HCT116 (cell line): ENCODE data around the gene AMOT. TPM values are rescaled to one million over a fixed set of nuclear protein-coding genes. Genes with fewer than 3 reads are reported as not detected.

ENCODE experiments used
- ATAC-seq: fragments of 200-7000 bp; cut with Tn5 transposase; 2 replicates; pipeline ENCODE4 v1.9.1; 2020; ENCODE audit warnings: mild to moderate bottlenecking, moderate library complexity
- BruUV-seq: library from RNA; stranded (reverse); fragments of 400-500 nt; replicated peaks from 2 replicates; lab custom pipeline; 2021; lab: Mats Ljungman, UMichigan
- CTCF ChIA-PET: fragments of 300-600 bp; sonication (Branson Sonifier 250); formaldehyde crosslinking; loops from one replicate; lab custom pipeline; 2021; ENCODE audit warnings: antibody characterized with exemption; lab: Charles Lee
- POLR2A ChIA-PET: fragments of 300-600, 350-600 bp; sonication (Branson Sonifier 250); formaldehyde crosslinking; loops from one replicate; lab custom pipeline; 2021; ENCODE audit warnings: antibody characterized with exemption; lab: Charles Lee
- RAD21 ChIA-PET, 2 experiments: fragments of 300-600 bp; sonication (Branson Sonifier 250); formaldehyde crosslinking; loops; one replicate each; lab custom pipeline; 2023; ENCODE audit warnings: low total read pairs in 2 of 2; ENCODE audit not compliant: uncharacterized antibody in 2 of 2, unreplicated experiment in 2 of 2, low non-redundant PET in 1 of 2; lab: Charles Lee
- DNase-seq: peaks from one replicate; pipeline ENCODE4 v3.0.0-alpha.2; 2010; ENCODE audit warnings: low read depth, low spot score
- H2AFZ ChIP-seq: fragments of 200-600 bp; shearing (Covaris generic), sonication (generic); 2 replicates; pipeline ENCODE4 v1.6.1; 2017; ENCODE audit warnings: low read depth, mixed run types, mixed read lengths, antibody characterized with exemption, low read length; ENCODE audit not compliant: poor library complexity, severe bottlenecking
- H3K27ac ChIP-seq: 2 replicates; pipeline ENCODE4 v1.5.1; 2012; ENCODE audit warnings: low read depth, low read length
- H3K27me3 ChIP-seq: fragments of 200-600 bp; sonication (generic); 2 replicates; pipeline ENCODE4 v1.6.1; 2016; ENCODE audit warnings: mixed run types, low read length, mixed read lengths; ENCODE audit not compliant: insufficient read depth
- H3K36me3 ChIP-seq, 2 experiments: fragments of 200-500 bp in 1 of 2; fragments of 200-600 bp in 1 of 2; sonication (Bioruptor generic) in 1 of 2; sonication (generic) in 1 of 2; 2 replicates each; pipeline versions ENCODE4 v1.5.1 to v1.6.1; 2014 to 2016; ENCODE audit warnings: low read length in 2 of 2, inconsistent platforms in 1 of 2, mixed read lengths in 1 of 2, mixed run types in 1 of 2; ENCODE audit not compliant: insufficient read depth in 2 of 2, control insufficient read depth in 1 of 2
- H3K4me1 ChIP-seq, 2 experiments: fragments of 200-600 bp in 1 of 2; sonication (generic) in 1 of 2; 2 replicates each; pipeline versions ENCODE4 v1.5.1 to v1.6.1; 2012 to 2017; ENCODE audit warnings: low read length in 2 of 2, inconsistent platforms in 1 of 2, mild to moderate bottlenecking in 1 of 2, mixed read lengths in 1 of 2, mixed run types in 1 of 2, moderate library complexity in 1 of 2; ENCODE audit not compliant: insufficient read depth in 2 of 2, control insufficient read depth in 1 of 2
- H3K4me2 ChIP-seq: fragments of 200-600 bp; sonication (generic); 2 replicates; pipeline ENCODE4 v1.6.1; 2017; ENCODE audit warnings: mixed run types, low read length, mixed read lengths
- H3K4me3 ChIP-seq, 2 experiments: fragments of 200-600 bp in 1 of 2; sonication (generic) in 1 of 2; replicated peaks in 1 of 2; 2 replicates each; pipeline ENCODE4 v1.5.1; 2011 to 2016; ENCODE audit warnings: low read length in 2 of 2, control low read depth in 1 of 2, low read depth in 1 of 2, mild to moderate bottlenecking in 1 of 2, mixed read lengths in 1 of 2, mixed run types in 1 of 2
- H3K79me2 ChIP-seq: fragments of 200-600 bp; sonication (generic); 2 replicates; pipeline ENCODE4 v1.6.1; 2017; ENCODE audit warnings: mild to moderate bottlenecking, mixed run types, low read length, moderate library complexity, mixed read lengths; ENCODE audit not compliant: insufficient read depth
- H3K9ac ChIP-seq: fragments of 200-600 bp; sonication (generic); 2 replicates; pipeline ENCODE4 v1.6.1; 2016; ENCODE audit warnings: low read length, mixed read lengths
- H3K9me2 ChIP-seq: fragments of 200-600 bp; sonication (generic), shearing (Covaris generic); 2 replicates; pipeline ENCODE4 v1.6.1; 2017; ENCODE audit warnings: mixed run types, mild to moderate bottlenecking, moderate library complexity; ENCODE audit not compliant: insufficient read depth
- H3K9me3 ChIP-seq, 2 experiments: fragments of 200-500 bp in 1 of 2; fragments of 200-600 bp in 1 of 2; sonication (Bioruptor generic) in 1 of 2; sonication (generic) in 1 of 2; 2 replicates each; pipeline ENCODE4 v1.6.1; 2014 to 2017; ENCODE audit warnings: low read length in 2 of 2, mixed read lengths in 2 of 2, inconsistent platforms in 1 of 2, low read depth in 1 of 2, mild to moderate bottlenecking in 1 of 2, mixed run types in 1 of 2, moderate library complexity in 1 of 2; ENCODE audit not compliant: control insufficient read depth in 1 of 2, insufficient read depth in 1 of 2
- H4K20me1 ChIP-seq: fragments of 200-600 bp; sonication (generic), shearing (Covaris generic); 2 replicates; pipeline ENCODE4 v1.6.1; 2017; ENCODE audit warnings: mixed run types, mild to moderate bottlenecking, moderate library complexity; ENCODE audit not compliant: insufficient read depth
- CTCF ChIP-seq, 3 experiments: fragments of 200-600 bp in 1 of 3; sonication (generic) in 1 of 3; IDR thresholded peaks in 2 of 3; conservative IDR thresholded peaks in 1 of 3; 2 replicates each; pipeline ENCODE4 v1.5.1; 2012 to 2017; ENCODE audit warnings: low read depth in 2 of 3, low read length in 2 of 3, antibody characterized with exemption in 1 of 3, borderline replicate concordance in 1 of 3, control low read depth in 1 of 3, mild to moderate bottlenecking in 1 of 3, mixed read lengths in 1 of 3, mixed run types in 1 of 3, moderate library complexity in 1 of 3; ENCODE audit not compliant: insufficient read depth in 1 of 3
- EGR1 ChIP-seq: IDR thresholded peaks from 2 replicates; pipeline ENCODE4 v1.6.1; 2012; ENCODE audit warnings: low read depth
- EZH2 ChIP-seq: fragments of 200-600 bp; sonication (generic); IDR thresholded peaks from 2 replicates; pipeline ENCODE4 v1.6.1; 2017; ENCODE audit warnings: antibody characterized with exemption, mixed run types
- FOSL1 ChIP-seq: IDR thresholded peaks from 2 replicates; pipeline ENCODE4 v1.6.1; 2012; ENCODE audit warnings: low read depth
- JUND ChIP-seq: IDR thresholded peaks from 2 replicates; pipeline ENCODE4 v1.6.1; 2012
- MAX ChIP-seq: IDR thresholded peaks from 2 replicates; pipeline ENCODE4 v1.6.1; 2012
- POLR2AphosphoS5 ChIP-seq: IDR thresholded peaks from 2 replicates; pipeline ENCODE4 v1.6.1; 2011; ENCODE audit warnings: mild to moderate bottlenecking, low read depth, low read length, moderate library complexity
- REST ChIP-seq: IDR thresholded peaks from 2 replicates; pipeline ENCODE4 v1.6.1; 2012; ENCODE audit warnings: low read depth
- YY1 ChIP-seq: IDR thresholded peaks from 2 replicates; pipeline ENCODE4 v1.6.1; 2011; ENCODE audit warnings: low read length, low read depth, moderate library complexity, mild to moderate bottlenecking; ENCODE audit not compliant: insufficient replicate concordance; ENCODE audit errors: extremely low read depth
- ZNF274 ChIP-seq: fragments of 200-500 bp; sonication (Bioruptor generic); IDR thresholded peaks from 2 replicates; pipeline ENCODE4 v1.6.1; 2014; ENCODE audit warnings: mild to moderate bottlenecking, low read depth, low read length, inconsistent platforms
- intact Hi-C: fragments of 100-400 bp; cut with micrococcal nuclease; formaldehyde crosslinking; loops from 2 replicates; pipeline ENCODE4 v1.10.0; 2022
- total RNA-seq: library from RNA; stranded (reverse); gene quantifications from one replicate; pipeline ENCODE4 v1.2.1, GENCODE V29; 2021; ENCODE audit not compliant: unreplicated experiment

Gene AMOT
- total RNA-seq, 1 experiment from 2014 or later, result 7.7 TPM

GRCh38 chrX:112768563-112768962, 72.1 kb downstream of the AMOT start:
- POLR2A ChIA-PET, result no interaction called here
- Histone ChIP-seq H4K20me1 (no peaks in the 10 kb centered on the region), H3K9ac (no peak overlapping the region), H3K4me2 (no peak overlapping the region), H3K27me3 (no peaks in the 10 kb centered on the region), H3K9me2 (no peaks in the 10 kb centered on the region), H2AFZ (no peak overlapping the region), H3K4me3 (no peak overlapping the region), H3K27ac (no peak overlapping the region), H3K36me3 (no peaks in the 10 kb centered on the region), H3K79me2 (no peaks in the 10 kb centered on the region), H3K4me1 (no peaks in the 10 kb centered on the region), H3K9me3 (no peaks in the 10 kb centered on the region)
- CTCF ChIA-PET, result no interaction called here
- no peak for TF ChIP-seq CTCF (IDR thresholded peaks at IDR 0.05 in 2 of 3, conservative IDR thresholded peaks at IDR 0.05 in 1 of 3; ENCODE audit: borderline replicate concordance in 1 of 3, insufficient read depth in 1 of 3, low read depth in 2 of 3, low read length in 2 of 3)
- no peak for TF ChIP-seq JUND
- no peak for TF ChIP-seq FOSL1
- no peak for TF ChIP-seq EZH2
- no peak for TF ChIP-seq MAX
- no peak for TF ChIP-seq YY1
- intact Hi-C loops, result no loop called here
- BruUV-seq, result no TSS peak
- ATAC-seq (no peak), DNase-seq (no peak)
- RAD21 ChIA-PET, result no interaction called here

- ATAC-seq, result no peak
- no peaks in the 10 kb centered on the region for H3K9me3 ChIP-seq
- no peak overlapping the region for H3K9ac ChIP-seq
- BruUV-seq, result no TSS peak
- H2AFZ ChIP-seq, result no peak overlapping the region
- ChIA-PET POLR2A (no interaction called here), RAD21 (no interaction called here), CTCF (no interaction called here)
- H3K4me3 ChIP-seq, result no peak overlapping the region
- H3K27ac ChIP-seq, result no peak overlapping the region
- H4K20me1 ChIP-seq, result no peaks in the 10 kb centered on the region
- H3K27me3 ChIP-seq, result no peaks in the 10 kb centered on the region
- no peaks in the 10 kb centered on the region for H3K9me2 ChIP-seq
- H3K79me2 ChIP-seq, result no peaks in the 10 kb centered on the region
- no peak for TF ChIP-seq POLR2AphosphoS5
- TF ChIP-seq ZNF274, result no peak
- TF ChIP-seq REST, result no peak
- TF ChIP-seq EGR1, result no peak
- TF ChIP-seq JUND, result no peak
- H3K4me1 ChIP-seq, result no peaks in the 10 kb centered on the region
- H3K4me2 ChIP-seq, result no peak overlapping the region
- intact Hi-C loops, result no loop called here
- H3K36me3 ChIP-seq, result no peaks in the 10 kb centered on the region
- no peak for DNase-seq
These were observed 73.9 kb downstream of the AMOT start for GRCh38 chrX:112766774-112767173.
